SK-N-SH (cell line): ENCODE data around the gene CCDC192. TPM values are rescaled to one million over a fixed set of nuclear protein-coding genes. Genes with fewer than 3 reads are reported as not detected.

Experiments
- CTCF ChIA-PET: fragments of 300-600, 350-600 bp; formaldehyde crosslinking; extraction: SDS; loops from one replicate; lab custom pipeline; 2021; lab: Yijun Ruan, JAX
- POLR2A ChIA-PET: fragments of 350-600 bp; sonication (Branson Sonifier 250); formaldehyde crosslinking; extraction: SDS; loops from one replicate; lab custom pipeline; 2020; ENCODE audit warnings: antibody characterized with exemption, inconsistent platforms; lab: Yijun Ruan, JAX
- DNase-seq: peaks from one replicate; pipeline ENCODE4 v3.0.0; 2012
- H2AFZ ChIP-seq: fragments of 200-600 bp; sonication (generic); 2 replicates; pipeline ENCODE4 v1.8.1; 2016; ENCODE audit warnings: antibody characterized with exemption, mild to moderate bottlenecking, low read depth
- H3F3A ChIP-seq: fragments of 200-600 bp; sonication (generic); replicated peaks from 2 replicates; pipeline ENCODE3; 2016; ENCODE audit warnings: antibody characterized with exemption, mild to moderate bottlenecking; ENCODE audit not compliant: insufficient read depth
- H3K27ac ChIP-seq, 2 experiments: fragments of 200-500 bp in 1 of 2; fragments of 200-600 bp in 1 of 2; sonication (Bioruptor generic) in 1 of 2; sonication (generic), shearing (Covaris generic) in 1 of 2; 2 replicates each; pipeline versions ENCODE4 v1.5.1 to v1.6.1; 2014 to 2016; ENCODE audit warnings: low read depth in 2 of 2, inconsistent platforms in 1 of 2, low read length in 1 of 2, mild to moderate bottlenecking in 1 of 2, mixed read lengths in 1 of 2
- H3K27me3 ChIP-seq: fragments of 200-600 bp; sonication (generic), shearing (Covaris generic); 2 replicates; pipeline ENCODE4 v1.6.1; 2016; ENCODE audit warnings: mixed run types; ENCODE audit not compliant: insufficient read depth
- H3K36me3 ChIP-seq, 2 experiments: fragments of 200-500 bp in 1 of 2; fragments of 200-600 bp in 1 of 2; sonication (Bioruptor generic) in 1 of 2; sonication (generic) in 1 of 2; replicated peaks in 1 of 2; 2 replicates each; pipeline versions ENCODE3 to v1.5.1; 2014 to 2016; ENCODE audit warnings: low read length in 1 of 2, mild to moderate bottlenecking in 1 of 2; ENCODE audit not compliant: insufficient read depth in 2 of 2, control insufficient read depth in 1 of 2
- H3K4me1 ChIP-seq, 2 experiments: fragments of 200-500 bp in 1 of 2; fragments of 200-600 bp in 1 of 2; sonication (Bioruptor generic) in 1 of 2; sonication (generic), shearing (Covaris generic) in 1 of 2; 2 replicates each; pipeline versions ENCODE4 v1.5.1 to v1.6.1; 2014 to 2016; ENCODE audit warnings: low read depth in 1 of 2, low read length in 1 of 2, mixed run types in 1 of 2; ENCODE audit not compliant: insufficient read depth in 2 of 2, control insufficient read depth in 1 of 2
- H3K4me2 ChIP-seq: fragments of 200-600 bp; sonication (generic), shearing (Covaris generic); 2 replicates; pipeline ENCODE4 v1.6.1; 2017; ENCODE audit warnings: mixed run types
- H3K4me3 ChIP-seq, 2 experiments: fragments of 200-500 bp in 1 of 2; fragments of 200-600 bp in 1 of 2; sonication (Bioruptor generic) in 1 of 2; sonication (generic), shearing (Covaris generic) in 1 of 2; 2 replicates each; pipeline versions ENCODE4 v1.5.1 to v1.8.1; 2014 to 2016; ENCODE audit warnings: low read depth in 2 of 2, inconsistent platforms in 1 of 2, low read length in 1 of 2, mild to moderate bottlenecking in 1 of 2, mixed read lengths in 1 of 2, moderate library complexity in 1 of 2
- H3K79me2 ChIP-seq: fragments of 200-600 bp; sonication (generic); 2 replicates; pipeline ENCODE4 v1.8.1; 2017; ENCODE audit warnings: mild to moderate bottlenecking; ENCODE audit not compliant: insufficient read depth
- H3K9ac ChIP-seq: fragments of 200-600 bp; sonication (generic); 2 replicates; pipeline ENCODE4 v1.6.1; 2017; ENCODE audit warnings: mixed run types
- H3K9me2 ChIP-seq: fragments of 200-600 bp; sonication (generic); 2 replicates; pipeline ENCODE4 v1.6.1; 2017; ENCODE audit warnings: mixed run types
- H3K9me3 ChIP-seq: fragments of 200-600 bp; sonication (generic); 2 replicates; pipeline ENCODE4 v1.6.1; 2017; ENCODE audit warnings: mixed run types, mild to moderate bottlenecking, moderate library complexity
- H4K20me1 ChIP-seq: fragments of 200-600 bp; sonication (generic); 2 replicates; pipeline ENCODE4 v1.6.1; 2017; ENCODE audit warnings: mild to moderate bottlenecking, mixed run types; ENCODE audit not compliant: insufficient read depth
- EZH2phosphoT487 ChIP-seq: fragments of 200-600 bp; sonication (generic); IDR thresholded peaks from 2 replicates; pipeline ENCODE4 v1.6.1; 2017; ENCODE audit warnings: low read depth, mixed run types, mild to moderate bottlenecking, antibody characterized with exemption, moderate library complexity, borderline replicate concordance
- FOXJ3 ChIP-seq: sonication (generic); formaldehyde crosslinking; IDR thresholded peaks from 2 replicates; pipeline ENCODE4 v1.5.1; 2020; ENCODE audit warnings: mild to moderate bottlenecking, missing genetic modification reagents
- FOXM1 ChIP-seq: IDR thresholded peaks from 2 replicates; pipeline ENCODE4 v1.4.0; 2012; ENCODE audit warnings: low read depth, mild to moderate bottlenecking
- GATA2 ChIP-seq: sonication (generic); formaldehyde crosslinking; IDR thresholded peaks from 2 replicates; pipeline ENCODE4 v1.5.0; 2020; ENCODE audit warnings: mild to moderate bottlenecking, missing genetic modification reagents
- IRF3 ChIP-seq: fragments of 150-350 bp; IDR thresholded peaks from 2 replicates; pipeline ENCODE4 v1.6.1; 2016; ENCODE audit warnings: mild to moderate bottlenecking, low read depth, low read length
- MAX ChIP-seq: IDR thresholded peaks from 2 replicates; pipeline ENCODE4 v1.4.0; 2012; ENCODE audit warnings: low read depth
- MXI1 ChIP-seq: IDR thresholded peaks from 2 replicates; pipeline ENCODE4 v1.6.1; 2012; ENCODE audit warnings: mild to moderate bottlenecking, low read depth, low read length, improper control_type of control experiment
- NRF1 ChIP-seq: IDR thresholded peaks from 2 replicates; pipeline ENCODE4 v1.6.1; 2012; ENCODE audit warnings: low read depth, mild to moderate bottlenecking, low read length
- PBX3 ChIP-seq: IDR thresholded peaks from 2 replicates; pipeline ENCODE4; 2012
- RAD21 ChIP-seq: IDR thresholded peaks from 2 replicates; pipeline ENCODE4 v1.6.1; 2012; ENCODE audit warnings: mild to moderate bottlenecking, low read length
- RCOR1 ChIP-seq: fragments of 150-350 bp; IDR thresholded peaks from 2 replicates; pipeline ENCODE4 v1.6.1; 2017; ENCODE audit warnings: antibody characterized with exemption, low read length
- REST ChIP-seq: IDR thresholded peaks from 2 replicates; pipeline ENCODE4 v1.6.1; 2012; ENCODE audit warnings: mild to moderate bottlenecking, low read depth, low read length, moderate library complexity
- TAF1 ChIP-seq: IDR thresholded peaks from 2 replicates; pipeline ENCODE4 v1.6.1; 2012; ENCODE audit warnings: low read depth, mild to moderate bottlenecking, low read length, moderate library complexity, borderline replicate concordance
- TCF12 ChIP-seq: IDR thresholded peaks from 2 replicates; pipeline ENCODE4 v1.4.0; 2012
- YY1 ChIP-seq: IDR thresholded peaks from 2 replicates; pipeline ENCODE4 v1.4.0; 2012; ENCODE audit warnings: low read depth, mild to moderate bottlenecking
- ZBTB33 ChIP-seq: IDR thresholded peaks from 2 replicates; pipeline ENCODE4 v1.4.0; 2012; ENCODE audit warnings: low read depth, borderline replicate concordance
- WGBS: methylation state at CpG from one replicate; pipeline ENCODE4 v1.1.6; 2017; ENCODE audit warnings: low lambda C conversion rate; 5-methylcytosine and 5-hydroxymethylcytosine counted together
- polyA plus RNA-seq, 3 experiments: library from polyadenylated mRNA; depleted of rRNA; stranded (reverse); fragments of >200 nt; gene quantifications; 2 replicates each; pipeline ENCODE4 v1.2.3, GENCODE V29; 2012

Gene CCDC192
- polyA plus RNA-seq, 1 of the 3 experiments (the other 2 are of a cell fraction) = not detected

GRCh38 chr5:127772531-127772930 lies 69.3 kb downstream of the CCDC192 start:
- no peaks in the 10 kb centered on the region for H3K9me3 ChIP-seq
- no peak overlapping the region for H3K9ac ChIP-seq
- H3K4me2 ChIP-seq = no peak overlapping the region
- POLR2A ChIA-PET = no interaction called here
- no peak overlapping the region for H3K27ac ChIP-seq
- H4K20me1 ChIP-seq = no peaks in the 10 kb centered on the region
- 4% methylated on average over 1 of the region's 1 CpG for WGBS
- H3K79me2 ChIP-seq = no peaks in the 10 kb centered on the region
- no peaks in the 10 kb centered on the region for H3K4me1 ChIP-seq
- H3K9me2 ChIP-seq = no peaks in the 10 kb centered on the region
- H3F3A ChIP-seq = no peaks in the 10 kb centered on the region
- no peak overlapping the region for H2AFZ ChIP-seq
- H3K27me3 ChIP-seq = no peaks in the 10 kb centered on the region
- no peak overlapping the region for H3K4me3 ChIP-seq
- no peak for DNase-seq
- no peak for TF ChIP-seq MXI1
- H3K36me3 ChIP-seq = no peaks in the 10 kb centered on the region
- CTCF ChIA-PET = interaction anchor here (1.2 kb wide), 1 partner anchor 429 kb away, joined by 3 read pairs; no protein-coding TSS in a partner anchor

GRCh38 chr5:127774221-127774620 lies 71.0 kb downstream of the CCDC192 start:
- POLR2A ChIA-PET = no interaction called here
- no peaks in the 10 kb centered on the region for H3K27me3 ChIP-seq

More at GRCh38 chr5:127774221-127774620, 71.0 kb downstream of the CCDC192 start:
- CTCF ChIA-PET = no interaction called here
- Histone ChIP-seq H2AFZ (0 out of 2 replicates have a peak overlapping the region, but pooled peaks have one; percentile 1), H3K9ac (no peak overlapping the region), H3K9me3 (peaks cover 7% of the 10 kb centered on the region), H3K4me1 (no peaks in the 10 kb centered on the region), H4K20me1 (no peaks in the 10 kb centered on the region), H3K4me3 (no peak overlapping the region), H3K9me2 (no peaks in the 10 kb centered on the region), H3K79me2 (no peaks in the 10 kb centered on the region), H3K27ac (no peak overlapping the region), H3K4me2 (no peak overlapping the region), H3K36me3 (no peaks in the 10 kb centered on the region), H3F3A (no peaks in the 10 kb centered on the region)
- TF ChIP-seq IRF3 = no peak
- no peak for TF ChIP-seq FOXJ3 (CRISPR knock-in tag)
- TF ChIP-seq YY1 = no peak
- TF ChIP-seq FOXM1 = no peak
- TF ChIP-seq TCF12 = no peak
- no peak for TF ChIP-seq REST
- no peak for TF ChIP-seq ZBTB33
- TF ChIP-seq PBX3 = no peak
- no peak for TF ChIP-seq RCOR1
- TF ChIP-seq EZH2phosphoT487 = no peak
- TF ChIP-seq TAF1 = no peak
- no peak for TF ChIP-seq MAX
- TF ChIP-seq RAD21 = no peak
- TF ChIP-seq GATA2 (CRISPR knock-in tag) = no peak
- TF ChIP-seq NRF1 = no peak
- no peak for DNase-seq
- 19% methylated on average over 2 of the region's 2 CpGs for WGBS
